MCF 10A (cell line): Measurements from ENCODE around the gene TRIM45. TPM values are rescaled to one million over a fixed set of nuclear protein-coding genes. Genes with fewer than 3 reads are reported as not detected.

Experiments used
- BruUV-seq: library from RNA; stranded (reverse); fragments of 400-500 nt; replicated peaks from 2 replicates; lab custom pipeline; 2021; lab: Mats Ljungman, UMichigan
- CTCF ChIA-PET: fragments of 300-600 bp; sonication (Branson Sonifier 250); formaldehyde crosslinking; extraction: SDS; loops from one replicate; lab custom pipeline; 2021; ENCODE audit warnings: antibody characterized with exemption, inconsistent platforms; lab: Yijun Ruan, JAX
- POLR2A ChIA-PET: fragments of 300-600, 350-650 bp; sonication (Branson Sonifier 250); formaldehyde crosslinking; extraction: SDS; loops from one replicate; lab custom pipeline; 2020; ENCODE audit warnings: antibody characterized with exemption, inconsistent platforms; lab: Yijun Ruan, JAX
- DNase-seq: peaks from one replicate; pipeline ENCODE4 v3.0.0-alpha.2; 2018; ENCODE audit not compliant: unreplicated experiment
- H3K27ac Mint-ChIP-seq: one replicate; pipeline ENCODE4 v1.8.0; 2022; ENCODE audit warnings: mild to moderate bottlenecking, low read depth, mixed read lengths; ENCODE audit not compliant: unreplicated experiment
- H3K27me3 Mint-ChIP-seq: one replicate; pipeline ENCODE4 v1.8.0; 2022; ENCODE audit warnings: mixed read lengths; ENCODE audit not compliant: insufficient read depth, unreplicated experiment
- H3K36me3 Mint-ChIP-seq: one replicate; pipeline ENCODE4 v1.8.0; 2022; ENCODE audit warnings: mild to moderate bottlenecking, moderate library complexity, mixed read lengths; ENCODE audit not compliant: insufficient read depth, unreplicated experiment
- H3K4me1 Mint-ChIP-seq: one replicate; pipeline ENCODE4 v1.8.0; 2022; ENCODE audit warnings: mixed read lengths; ENCODE audit not compliant: insufficient read depth, unreplicated experiment
- H3K4me3 Mint-ChIP-seq: one replicate; pipeline ENCODE4 v1.8.0; 2022; ENCODE audit warnings: mild to moderate bottlenecking, moderate library complexity, mixed read lengths; ENCODE audit not compliant: unreplicated experiment
- H3K9me3 Mint-ChIP-seq: one replicate; pipeline ENCODE4 v1.8.0; 2022; ENCODE audit warnings: mixed read lengths; ENCODE audit not compliant: unreplicated experiment
- intact Hi-C: fragments of 100-400 bp; cut with micrococcal nuclease; formaldehyde crosslinking; loops from 2 replicates; pipeline ENCODE4 v1.14.1; 2022
- total RNA-seq: library from RNA; stranded (reverse); gene quantifications from 2 replicates; pipeline ENCODE4 v1.2.3, GENCODE V29; 2022
- TF ChIP-seq, protein P1 (sequence below): fragments of 200-600 bp; IDR thresholded peaks from one replicate; pipeline ENCODE4 v1.8.0; 2022; ENCODE audit warnings: antibody characterized with exemption, mild to moderate bottlenecking; ENCODE audit not compliant: unreplicated experiment

Gene TRIM45
- total RNA-seq, 1 experiment from 2014 or later = 1.6 TPM

DNA sequence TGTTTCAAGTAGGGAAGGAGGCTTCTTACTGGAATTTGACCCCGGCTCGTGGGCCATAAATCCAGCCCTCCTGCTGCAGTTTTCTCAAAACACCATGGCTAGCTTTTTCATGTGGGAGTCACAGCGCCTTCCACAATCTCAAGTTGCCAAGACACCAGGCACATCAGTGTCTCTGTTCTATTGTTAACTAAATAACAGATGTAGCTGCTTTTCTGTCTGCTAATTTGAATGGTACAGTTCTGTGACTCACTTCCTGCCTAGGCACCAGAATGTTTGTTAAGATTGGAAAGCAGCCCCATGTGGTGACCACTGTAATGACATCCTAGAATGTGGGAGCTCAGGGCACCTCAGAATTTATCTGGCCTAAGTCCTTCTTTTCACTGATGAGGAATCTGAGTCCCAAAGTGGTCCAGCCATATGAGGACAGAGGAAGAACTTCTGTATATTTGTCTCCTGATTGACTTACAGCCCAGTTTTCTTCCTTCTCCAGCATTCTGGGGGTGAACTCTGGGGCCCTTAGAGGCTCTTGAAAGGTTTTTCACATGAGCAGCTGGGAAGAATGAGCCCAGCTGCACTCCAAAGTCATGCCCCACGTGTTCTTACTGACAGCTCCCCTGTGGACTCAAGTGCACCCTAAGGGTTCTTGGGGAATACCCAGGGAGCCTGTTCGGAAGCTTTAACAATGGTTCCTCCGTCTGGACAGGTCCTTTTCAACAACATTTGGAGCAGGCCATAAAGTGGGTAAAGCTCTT is 27.5 kb downstream of the TRIM45 start:
- DNase-seq = peak; percentile 78
- Mint-ChIP-seq H3K36me3 (peaks cover 31% of the 10 kb centered on the region), H3K27ac (peak overlapping the region; percentile 93), H3K4me3 (no peak overlapping the region), H3K9me3 (no peaks in the 10 kb centered on the region), H3K4me1 (peaks cover 36% of the 10 kb centered on the region), H3K27me3 (no peaks in the 10 kb centered on the region)
- TF ChIP-seq, protein P1, sequence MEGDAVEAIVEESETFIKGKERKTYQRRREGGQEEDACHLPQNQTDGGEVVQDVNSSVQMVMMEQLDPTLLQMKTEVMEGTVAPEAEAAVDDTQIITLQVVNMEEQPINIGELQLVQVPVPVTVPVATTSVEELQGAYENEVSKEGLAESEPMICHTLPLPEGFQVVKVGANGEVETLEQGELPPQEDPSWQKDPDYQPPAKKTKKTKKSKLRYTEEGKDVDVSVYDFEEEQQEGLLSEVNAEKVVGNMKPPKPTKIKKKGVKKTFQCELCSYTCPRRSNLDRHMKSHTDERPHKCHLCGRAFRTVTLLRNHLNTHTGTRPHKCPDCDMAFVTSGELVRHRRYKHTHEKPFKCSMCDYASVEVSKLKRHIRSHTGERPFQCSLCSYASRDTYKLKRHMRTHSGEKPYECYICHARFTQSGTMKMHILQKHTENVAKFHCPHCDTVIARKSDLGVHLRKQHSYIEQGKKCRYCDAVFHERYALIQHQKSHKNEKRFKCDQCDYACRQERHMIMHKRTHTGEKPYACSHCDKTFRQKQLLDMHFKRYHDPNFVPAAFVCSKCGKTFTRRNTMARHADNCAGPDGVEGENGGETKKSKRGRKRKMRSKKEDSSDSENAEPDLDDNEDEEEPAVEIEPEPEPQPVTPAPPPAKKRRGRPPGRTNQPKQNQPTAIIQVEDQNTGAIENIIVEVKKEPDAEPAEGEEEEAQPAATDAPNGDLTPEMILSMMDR = peak; percentile 40
- BruUV-seq = no TSS peak
- CTCF ChIA-PET = interaction anchor here (0.6 to 6.2 kb wide), 18 partner anchors 9 to 441 kb away, joined by 3 to 40 read pairs (median 3); partner anchors contain the start of gene TTF2
- intact Hi-C loops = loop anchor here (1.0 kb wide), 1 partner anchor 17 kb away; no protein-coding TSS in a partner anchor
- POLR2A ChIA-PET = interaction anchor here (0.7 to 4.0 kb wide), 9 partner anchors 11 to 217 kb away, joined by 3 to 34 read pairs (median 4); partner anchors contain the start of genes TRIM45 and TTF2

DNA sequence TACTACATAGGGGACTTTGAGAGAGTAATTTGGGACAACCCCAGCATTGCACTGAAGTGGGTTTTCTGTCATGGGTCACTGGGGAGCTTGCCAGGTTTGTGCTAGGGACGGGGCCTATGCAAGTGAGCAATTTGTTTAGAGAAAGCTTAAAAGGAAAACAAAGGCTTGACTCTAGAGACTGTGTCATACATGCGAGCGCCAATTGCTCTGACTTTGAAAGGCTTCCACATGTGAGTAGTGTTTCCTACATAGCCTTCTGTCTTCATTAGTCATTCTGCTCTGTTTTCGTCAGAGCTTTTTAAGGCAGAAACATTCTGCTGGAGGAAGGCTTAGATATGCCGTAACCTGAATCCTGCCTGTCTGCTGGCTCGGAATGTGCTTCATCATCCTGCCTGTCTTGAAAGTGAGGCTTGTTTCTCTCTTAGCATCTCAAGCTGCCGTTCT is 28.4 kb downstream of the TRIM45 start:
- peak; percentile 94 for DNase-seq
- Mint-ChIP-seq H3K27me3 (no peaks in the 10 kb centered on the region), H3K9me3 (no peaks in the 10 kb centered on the region), H3K4me1 (peaks cover 36% of the 10 kb centered on the region), H3K36me3 (peaks cover 30% of the 10 kb centered on the region), H3K27ac (peak overlapping the region; percentile 93), H3K4me3 (peak overlapping the region; percentile 13)
- ChIA-PET POLR2A (interaction anchor here (0.5 to 4.0 kb wide), 16 partner anchors 10 to 276 kb away, joined by 3 to 34 read pairs (median 4); partner anchors contain the start of genes TRIM45 and TTF2), CTCF (interaction anchor here (0.5 to 6.2 kb wide), 17 partner anchors 10 to 591 kb away, joined by 3 to 40 read pairs (median 4); partner anchors contain the start of gene TTF2)
- intact Hi-C loops = loop anchor here (1.0 kb wide), 1 partner anchor 16 kb away; no protein-coding TSS in a partner anchor
- BruUV-seq = no TSS peak
- TF ChIP-seq, protein P1 = no peak

DNA sequence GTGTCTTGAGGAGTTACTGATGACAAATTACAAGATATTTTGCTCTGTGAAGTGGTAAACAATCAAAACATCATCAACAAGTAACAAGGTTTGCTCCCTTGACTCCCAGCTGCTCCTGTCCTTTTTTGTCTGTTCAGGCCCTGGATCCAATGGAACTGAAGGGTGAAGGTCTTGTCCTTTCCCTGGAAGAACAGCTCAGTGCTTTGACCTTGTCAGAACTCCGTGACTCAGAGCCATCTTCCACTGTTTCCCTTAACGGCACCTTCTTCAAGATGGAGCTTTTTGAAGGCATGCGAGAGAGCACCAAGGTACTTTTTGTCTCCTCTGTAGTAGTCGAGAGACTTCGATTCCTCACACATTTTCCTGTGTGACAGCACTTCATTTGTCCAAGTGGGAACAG is 29.0 kb downstream of the TRIM45 start:
- POLR2A ChIA-PET = interaction anchor here (0.5 to 4.0 kb wide), 15 partner anchors 10 to 276 kb away, joined by 3 to 34 read pairs (median 4); partner anchors contain the start of genes TRIM45 and TTF2
- Mint-ChIP-seq H3K27me3 (no peaks in the 10 kb centered on the region), H3K4me3 (no peak overlapping the region), H3K36me3 (peaks cover 25% of the 10 kb centered on the region), H3K27ac (peak overlapping the region; percentile 93), H3K9me3 (no peaks in the 10 kb centered on the region), H3K4me1 (peaks cover 36% of the 10 kb centered on the region)
- no TSS peak for BruUV-seq
- intact Hi-C loops = no loop called here
- no peak for DNase-seq
- TF ChIP-seq, protein P1 = no peak
- CTCF ChIA-PET = interaction anchor here (0.5 to 6.2 kb wide), 10 partner anchors 15 to 591 kb away, joined by 3 to 40 read pairs (median 6); partner anchors contain the start of gene TTF2

DNA sequence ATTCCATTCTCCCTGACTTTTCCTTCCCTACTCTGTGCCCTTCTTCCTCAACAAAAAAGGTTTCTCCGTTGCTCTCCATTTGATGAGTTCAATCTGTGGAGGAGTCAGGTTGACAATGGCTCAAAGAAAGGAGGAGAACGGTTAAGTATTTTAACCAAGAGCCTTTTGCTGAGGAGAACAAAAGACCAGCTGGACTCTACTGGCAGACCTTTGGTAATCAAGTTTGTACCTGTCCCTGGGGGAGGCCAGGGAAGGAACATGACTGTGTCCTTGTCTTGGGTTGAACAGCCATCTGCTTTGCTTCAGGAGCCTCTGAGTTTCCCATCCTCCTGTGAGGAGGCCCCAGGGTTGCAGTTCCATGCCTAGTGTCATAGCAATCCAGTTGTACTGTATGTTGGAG is 31.6 kb downstream of the TRIM45 start:
- peaks cover 17% of the 10 kb centered on the region for H3K36me3 Mint-ChIP-seq
- no peak overlapping the region for H3K27ac Mint-ChIP-seq
- H3K4me1 Mint-ChIP-seq = peaks cover 22% of the 10 kb centered on the region
- H3K9me3 Mint-ChIP-seq = no peaks in the 10 kb centered on the region
- ChIA-PET CTCF (interaction anchor here (0.6 to 6.2 kb wide), 3 partner anchors 26 to 116 kb away, joined by 3 to 40 read pairs (median 3); no protein-coding TSS in a partner anchor), POLR2A (interaction anchor here (1.3 kb wide), 1 partner anchor 13 kb away, joined by 6 read pairs; no protein-coding TSS in a partner anchor)
- DNase-seq = no peak
- TF ChIP-seq, protein P1 = no peak
- intact Hi-C loops = no loop called here
- BruUV-seq = no TSS peak
- no peak overlapping the region for H3K4me3 Mint-ChIP-seq
- H3K27me3 Mint-ChIP-seq = no peaks in the 10 kb centered on the region
